Non-pigmented ciliary epithelial cell (primary cell): ENCODE measurements around the gene FRMD4B.
A peak's percentile ranks its signal among the peaks of the same experiment; 100 is the strongest.

Source experiments
- DNase-seq: peaks from one replicate; pipeline ENCODE4 v3.0.0-alpha.2; 2010; ENCODE audit warnings: low read depth

FRMD4B gene

DNA sequence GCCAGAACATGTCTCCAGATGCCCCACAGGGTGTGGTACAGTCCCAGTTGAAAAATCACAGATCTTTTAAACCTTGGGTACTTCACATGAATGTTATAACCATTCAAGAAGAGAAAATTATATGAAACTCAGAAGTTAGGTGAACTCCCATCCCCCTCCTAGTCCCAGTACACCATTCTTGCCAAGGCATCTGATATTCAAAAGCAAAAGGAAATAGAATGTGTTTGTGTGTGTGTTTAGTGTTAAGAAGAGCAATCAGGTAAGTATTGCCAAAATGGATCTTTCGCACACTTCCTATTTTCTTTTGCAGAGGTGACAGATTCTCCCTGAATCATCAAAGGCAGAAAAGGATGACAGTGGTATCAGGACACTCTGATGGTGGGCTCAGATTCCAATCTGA lies 219.4 kb downstream of the FRMD4B start:
- DNase-seq: no peak

DNA sequence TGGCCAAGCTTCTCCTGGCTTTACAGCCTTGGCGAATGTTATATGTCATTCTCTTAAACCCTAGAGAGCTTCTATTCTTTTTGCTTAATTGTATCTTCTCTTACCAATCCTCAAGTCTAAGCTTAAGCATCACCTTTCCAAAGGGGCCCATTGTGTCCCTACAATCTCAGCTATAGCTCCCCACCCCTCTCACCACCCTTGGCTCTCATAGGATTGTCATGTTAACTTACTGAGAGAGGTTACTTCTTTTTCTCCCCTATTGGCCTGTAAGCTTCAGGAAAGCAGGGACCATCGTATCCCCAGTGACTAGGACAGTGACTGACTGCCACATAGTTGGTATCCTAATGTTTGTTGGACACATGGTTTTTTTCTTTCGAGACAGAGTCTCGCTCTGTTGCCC lies 220.1 kb downstream of the FRMD4B start:
- DNase-seq: no peak

DNA sequence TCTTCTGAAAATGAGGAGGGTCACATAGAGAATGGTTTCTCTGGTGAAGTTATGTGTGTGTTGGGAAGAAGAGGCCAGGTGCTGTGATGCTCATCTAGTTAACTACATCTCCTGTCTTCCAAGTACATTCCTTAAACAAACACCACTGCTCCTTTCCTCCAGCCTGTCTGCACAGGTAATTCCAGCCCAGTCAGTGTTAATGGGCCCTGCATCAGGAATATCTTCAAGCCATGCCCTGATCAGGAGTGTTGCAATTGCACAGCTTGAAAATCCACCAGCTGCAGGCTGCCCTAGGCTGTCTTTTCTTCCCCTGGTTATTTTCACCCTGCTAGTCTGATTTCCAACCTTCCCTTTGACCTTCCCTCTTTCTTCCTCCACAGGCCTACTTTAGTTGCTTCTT lies 221.6 kb downstream of the FRMD4B start:
- DNase-seq: no peak

DNA sequence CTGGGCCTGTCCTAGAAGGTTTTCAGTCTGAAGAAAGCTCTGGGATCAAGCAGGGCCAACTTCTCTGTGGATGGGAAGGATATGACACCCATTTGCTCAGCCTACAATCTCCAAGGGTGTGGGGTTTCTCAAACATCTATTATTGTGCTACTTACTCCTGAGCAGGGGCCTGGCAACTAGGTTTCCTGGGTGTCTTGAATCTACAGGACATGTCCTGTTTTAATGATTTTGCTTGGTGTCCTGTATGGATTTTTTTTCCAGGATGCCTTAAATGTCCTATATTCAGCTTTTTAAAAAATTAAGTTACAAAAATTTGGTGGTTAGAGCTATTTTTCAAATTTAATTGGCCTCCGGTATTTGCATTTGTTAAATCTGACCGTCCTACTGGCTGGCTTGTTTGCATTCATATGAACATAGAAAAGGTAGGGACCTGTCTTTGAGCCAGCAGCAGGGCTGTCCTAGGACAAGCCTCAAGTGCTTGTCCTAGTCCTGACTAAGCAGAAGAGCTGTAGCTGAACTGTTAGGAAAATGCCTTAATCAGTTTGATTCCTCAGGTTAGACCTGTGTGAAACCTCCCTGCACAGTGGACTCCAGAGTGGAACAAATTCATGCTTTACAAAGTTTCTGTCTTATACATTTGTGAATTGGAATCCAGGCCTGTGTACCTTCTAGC lies 223.4 kb downstream of the FRMD4B start:
- no peak for DNase-seq

DNA sequence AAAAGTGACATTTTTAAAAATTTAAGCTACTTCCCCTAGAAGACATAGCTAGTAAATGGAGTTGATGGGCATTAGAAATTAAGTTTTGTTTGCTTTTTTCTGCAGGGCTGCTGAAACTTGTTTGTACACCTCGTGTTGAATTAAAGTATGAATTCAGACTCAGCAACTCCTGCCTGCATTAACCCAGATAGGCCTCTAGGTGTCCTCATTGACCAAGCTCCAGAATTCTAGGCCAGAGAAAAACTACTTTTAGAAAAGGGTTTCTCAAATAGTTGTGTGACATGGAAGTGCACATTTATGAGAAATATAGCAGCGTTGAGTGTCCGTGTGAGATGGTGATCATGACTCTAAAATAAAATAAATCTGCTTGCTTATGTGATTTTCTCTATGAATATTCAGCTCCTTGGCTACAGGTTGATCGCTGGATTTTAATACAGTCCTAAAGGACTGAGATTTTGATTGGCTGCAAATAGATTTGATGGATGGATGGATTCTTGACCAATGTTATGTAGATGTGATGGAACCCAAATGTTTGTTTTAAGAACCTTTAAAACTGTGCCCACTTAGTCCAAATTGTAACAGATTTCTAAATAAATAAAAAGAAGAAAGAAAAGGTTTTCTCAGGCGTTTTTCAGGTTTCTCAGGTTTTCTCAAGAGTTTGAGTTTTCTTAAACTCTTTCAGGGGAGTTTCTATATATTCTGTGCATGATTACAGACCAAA lies 224.1 kb downstream of the FRMD4B start:
- DNase-seq: no peak

DNA sequence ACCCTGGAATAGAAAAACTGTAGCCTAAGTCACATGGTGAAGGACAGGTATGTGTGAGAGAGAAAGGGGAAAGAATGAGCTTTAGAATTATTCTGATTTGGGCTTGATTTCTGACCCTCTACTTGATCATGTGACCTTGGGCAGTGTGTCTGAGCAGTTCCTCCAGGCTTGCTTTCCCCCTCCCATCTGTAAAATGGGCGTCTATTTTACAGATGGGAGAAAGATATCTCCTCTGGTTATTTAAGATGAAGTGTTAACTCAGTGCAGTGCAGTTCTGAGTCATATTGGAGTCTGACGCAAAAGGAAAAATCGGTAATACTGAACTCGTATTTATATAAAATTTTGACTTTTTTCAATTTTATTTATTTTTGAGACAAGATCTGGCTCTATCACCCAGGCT lies 225.4 kb downstream of the FRMD4B start:
- no peak for DNase-seq

DNA sequence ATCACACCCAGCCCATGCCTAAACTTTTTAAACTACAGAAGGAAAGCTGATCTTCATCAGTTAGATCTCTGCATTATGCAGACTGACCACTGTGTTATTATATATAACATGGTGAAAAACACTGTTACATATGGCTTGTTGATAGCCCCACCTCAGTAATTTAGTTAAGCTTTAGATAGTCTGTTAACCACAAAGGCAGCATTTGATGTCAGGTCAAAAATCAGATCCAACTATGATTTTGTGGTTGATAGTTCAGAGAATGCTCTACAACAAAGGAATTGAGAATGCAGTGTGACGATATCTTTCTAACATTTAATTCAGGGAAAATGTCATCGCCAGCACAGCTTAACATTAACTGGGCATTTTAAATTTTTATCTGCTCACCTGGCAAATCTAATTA lies 225.8 kb downstream of the FRMD4B start:
- no peak for DNase-seq

DNA sequence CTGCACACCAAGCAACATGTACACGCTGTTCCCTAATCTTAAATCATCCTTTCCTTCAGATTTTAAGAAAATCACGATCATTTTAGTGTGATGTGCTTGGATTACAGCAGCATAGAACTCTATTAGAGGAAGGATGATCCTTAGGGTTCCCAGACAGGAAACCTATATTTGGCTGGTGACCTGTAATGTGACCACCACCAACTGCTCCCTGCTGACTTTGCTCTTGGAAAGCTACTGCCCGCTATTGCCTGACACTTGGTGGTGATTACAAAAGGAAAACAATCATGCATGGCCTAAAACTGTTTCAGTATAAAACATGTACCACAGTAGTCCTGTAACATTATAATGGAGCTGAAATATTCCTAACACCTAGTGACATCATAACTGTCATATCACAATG lies 236.3 kb downstream of the FRMD4B start:
- no peak for DNase-seq

DNA sequence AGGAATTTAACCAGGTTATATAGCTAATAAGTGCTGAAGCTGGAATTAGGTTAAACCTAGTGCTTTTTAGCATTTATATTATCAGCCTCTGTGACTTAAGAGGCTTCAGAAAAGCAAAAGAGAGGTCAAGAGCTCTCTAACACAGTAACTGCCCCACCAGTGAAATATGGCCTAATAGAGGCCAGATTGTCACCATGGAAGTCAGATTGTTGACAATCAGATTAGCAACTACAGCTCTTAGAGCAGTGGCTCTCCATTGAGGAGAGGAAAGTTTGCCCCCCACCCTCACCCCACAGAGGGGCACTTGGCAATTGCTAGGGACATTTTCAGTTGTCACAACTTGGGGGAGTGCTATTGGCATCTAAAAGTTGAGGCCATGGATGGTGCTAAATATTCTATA lies 240.2 kb downstream of the FRMD4B start:
- no peak for DNase-seq

DNA sequence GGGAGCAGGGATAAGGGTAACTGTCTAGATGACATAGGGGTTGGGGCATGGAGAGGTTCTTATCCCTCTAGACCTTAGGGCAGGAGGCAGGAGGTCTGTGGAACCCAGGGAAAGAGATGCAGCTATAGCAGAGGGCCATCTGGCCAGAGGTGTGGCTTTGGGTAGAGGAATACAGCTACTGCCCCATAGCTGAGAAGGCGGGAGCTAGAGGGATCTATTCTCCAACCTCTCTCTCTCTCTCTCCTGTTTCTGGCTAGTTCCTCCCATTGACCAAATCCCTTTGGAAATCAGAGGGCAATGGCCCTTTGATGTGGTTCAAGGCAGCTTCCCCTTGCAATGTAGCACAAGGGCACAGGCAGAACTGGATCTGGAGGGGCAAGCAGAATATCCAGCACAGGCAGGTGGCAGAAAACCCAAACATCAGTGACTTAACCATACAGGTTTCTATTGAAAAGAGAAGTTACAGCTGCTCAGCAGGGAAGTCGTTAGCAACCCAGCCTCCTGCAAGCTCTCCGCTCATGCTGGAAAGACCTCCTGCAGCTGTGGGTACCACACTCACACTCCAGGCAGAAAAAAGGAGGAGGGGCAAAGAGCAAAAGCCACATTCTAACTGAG lies 241.2 kb downstream of the FRMD4B start:
- no peak for DNase-seq

DNA sequence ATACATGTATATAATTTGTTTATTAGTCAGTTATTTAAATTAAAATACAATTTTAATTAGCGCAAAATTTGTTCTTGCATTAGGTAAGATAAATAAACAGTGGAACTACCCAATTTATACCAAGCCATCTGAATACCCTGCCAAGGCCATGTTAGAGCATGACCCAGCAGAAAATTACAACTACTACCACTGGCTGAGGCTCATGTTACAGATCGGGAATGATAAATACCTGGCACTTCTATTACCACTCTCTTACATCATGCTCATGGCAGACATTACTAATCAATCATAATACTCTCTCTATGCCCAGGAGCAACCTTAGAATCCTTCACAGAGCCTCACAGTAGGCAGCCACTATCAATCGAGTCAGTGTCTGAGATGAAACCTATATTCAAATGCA lies 242.3 kb downstream of the FRMD4B start:
- no peak for DNase-seq

DNA sequence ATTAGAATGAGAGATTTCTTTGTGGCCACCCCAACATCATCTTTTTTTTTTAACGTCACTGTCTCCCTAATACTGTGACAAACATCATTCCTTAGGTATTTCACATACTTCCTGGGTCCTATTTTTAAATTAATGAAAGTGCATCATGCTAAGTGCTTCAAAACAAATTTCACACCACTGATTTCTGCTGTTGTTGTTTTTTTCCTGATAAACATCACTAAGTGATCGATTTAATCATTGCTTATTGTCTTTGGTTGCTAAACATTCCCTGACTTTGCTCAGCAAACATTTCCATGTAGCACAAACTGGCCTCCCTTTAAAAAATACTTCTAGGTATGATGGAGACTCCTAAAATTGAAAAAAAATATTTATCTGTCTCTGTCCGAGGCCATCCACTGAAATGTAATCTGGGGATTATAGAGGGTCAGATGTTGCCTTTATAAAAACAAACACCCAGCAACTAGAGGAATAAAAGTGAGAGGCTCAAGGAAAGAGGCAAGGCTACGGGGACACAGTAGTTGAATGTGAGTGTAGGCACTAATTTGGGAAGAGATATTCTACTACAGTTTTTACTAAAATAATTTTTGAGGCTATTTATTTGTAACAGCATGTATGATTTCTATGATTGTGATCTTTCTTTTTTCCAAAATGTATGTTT lies 243.0 kb downstream of the FRMD4B start:
- no peak for DNase-seq

DNA sequence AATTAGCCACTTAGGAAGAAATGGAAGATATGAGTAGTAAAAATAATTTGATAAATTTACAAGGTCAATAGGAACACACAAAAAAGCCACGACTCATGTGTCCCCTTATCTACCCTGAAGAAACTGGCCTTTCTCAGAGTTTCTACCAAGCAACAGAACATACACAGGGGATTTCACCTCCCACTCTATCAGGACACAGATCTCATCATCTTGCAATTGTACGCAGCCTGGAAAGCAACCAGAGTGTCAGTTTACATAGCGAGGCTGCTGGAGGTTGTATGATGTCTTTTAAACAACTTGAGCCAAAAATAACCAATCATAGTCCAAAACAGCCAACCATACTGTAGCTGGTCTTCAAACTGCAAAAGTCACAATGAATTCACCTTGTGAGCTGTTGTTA lies 243.8 kb downstream of the FRMD4B start:
- peak; percentile 11 for DNase-seq

DNA sequence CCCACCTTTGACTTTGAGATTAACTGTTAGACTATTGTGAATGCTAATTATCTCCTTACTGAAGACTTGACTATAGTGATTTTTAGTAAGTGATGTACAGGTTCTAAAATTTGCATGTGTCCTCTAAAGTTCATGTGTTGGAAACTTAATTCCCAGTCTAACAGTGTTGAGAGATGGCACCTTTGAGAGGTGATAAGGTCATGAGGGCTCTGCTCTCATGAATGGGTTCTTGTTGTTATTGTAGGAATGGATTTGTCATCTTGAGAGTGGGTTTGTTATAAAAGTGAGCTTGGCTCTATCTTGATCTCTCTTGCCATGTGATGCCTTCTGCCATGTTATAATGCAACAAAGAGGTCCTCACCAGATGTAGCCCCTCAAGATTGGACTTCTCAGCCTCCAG lies 244.6 kb downstream of the FRMD4B start:
- DNase-seq: no peak

DNA sequence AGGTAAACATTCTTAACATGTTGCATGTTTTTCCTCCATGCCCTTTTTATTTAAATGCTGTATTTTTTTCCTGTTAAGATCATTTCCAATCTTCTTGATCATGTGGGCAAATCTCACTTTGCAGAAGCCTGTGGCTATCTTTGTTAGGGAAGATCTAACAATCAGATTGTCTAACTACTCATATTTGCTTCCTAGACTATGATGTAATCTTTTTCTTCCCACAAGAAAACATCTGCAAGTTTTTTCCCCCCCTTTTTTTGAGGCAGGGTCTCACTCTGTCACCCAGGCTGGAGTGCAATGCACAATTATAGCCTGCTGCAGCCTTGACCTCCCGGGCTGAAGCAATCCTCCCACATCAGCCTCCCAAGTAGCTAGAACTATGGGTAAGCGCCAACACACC lies 248.5 kb downstream of the FRMD4B start:
- DNase-seq: no peak

DNA sequence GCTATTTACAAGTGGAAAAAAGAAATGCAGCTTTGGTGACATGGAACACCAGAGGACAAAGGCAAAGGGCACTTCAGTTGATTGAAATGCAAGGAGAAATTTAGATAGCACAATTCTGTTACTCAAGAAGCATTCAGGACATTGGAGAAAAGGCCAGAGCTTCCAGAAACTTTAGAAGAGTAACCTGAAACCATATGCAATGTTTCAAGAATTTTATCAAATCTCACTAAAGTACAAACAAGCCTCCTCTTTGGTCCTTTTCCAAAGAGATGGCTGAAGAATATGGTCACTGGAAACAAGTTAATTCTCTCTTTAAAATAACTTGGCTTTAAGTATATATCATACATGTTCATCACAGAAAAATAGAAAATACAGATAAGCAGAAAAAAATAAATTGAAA lies 248.9 kb downstream of the FRMD4B start:
- peak; percentile 8 for DNase-seq

DNA sequence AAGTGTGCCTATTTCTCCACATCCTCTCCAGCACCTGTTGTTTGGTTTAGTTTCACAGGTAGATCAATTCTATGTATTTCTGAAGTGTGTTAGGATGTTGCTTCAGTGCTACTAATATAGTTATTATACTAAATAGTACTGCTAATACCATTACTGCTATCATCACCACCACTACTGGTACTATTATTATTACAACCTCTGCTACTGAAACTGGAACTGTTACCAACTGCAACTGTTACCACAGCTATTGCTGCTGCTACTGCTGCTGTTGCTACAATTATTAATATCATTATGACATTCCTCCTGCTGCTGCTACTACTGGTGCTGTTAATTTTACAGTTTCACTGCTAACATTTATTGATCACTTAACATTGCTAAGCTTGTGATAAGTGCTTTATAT lies 255.2 kb downstream of the FRMD4B start:
- no peak for DNase-seq

DNA sequence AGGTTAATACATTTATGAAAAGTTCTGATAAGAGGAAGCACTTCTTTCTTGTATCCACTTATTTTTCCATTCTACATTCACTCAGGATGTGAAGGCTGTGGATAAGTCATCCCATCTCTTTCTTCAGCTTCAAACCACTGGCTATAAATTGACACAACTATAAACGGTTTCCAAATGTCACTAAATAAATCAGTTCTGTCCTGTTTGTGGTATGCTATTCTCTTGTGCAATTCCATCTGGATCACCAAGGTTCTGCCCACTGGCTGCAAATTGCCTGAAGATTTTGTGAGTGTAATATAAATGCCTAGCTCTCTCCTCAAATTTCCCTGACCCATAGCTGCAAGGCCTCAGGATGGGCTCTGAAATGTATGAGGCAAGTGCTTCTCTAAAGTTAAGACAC lies 256.4 kb downstream of the FRMD4B start:
- DNase-seq: no peak

DNA sequence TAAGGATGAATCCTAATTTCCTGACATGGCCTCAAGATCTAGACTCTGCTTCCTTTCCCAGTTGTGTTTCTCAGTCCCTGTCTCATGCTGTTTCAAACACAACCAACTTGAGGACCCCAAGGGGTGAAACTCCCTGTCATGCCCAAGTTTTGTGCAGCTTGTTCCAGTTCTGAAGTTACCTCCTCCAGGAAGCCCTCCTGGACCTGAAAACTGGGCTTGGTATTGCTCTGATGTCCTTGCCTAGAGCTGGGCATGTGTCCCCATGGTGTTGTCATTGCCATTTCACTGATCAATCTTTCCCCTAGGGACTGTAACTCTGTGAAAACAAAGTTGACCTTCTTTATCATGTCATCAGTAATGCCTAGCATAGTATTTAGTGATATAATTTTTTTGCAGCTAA lies 257.4 kb downstream of the FRMD4B start:
- DNase-seq: no peak

DNA sequence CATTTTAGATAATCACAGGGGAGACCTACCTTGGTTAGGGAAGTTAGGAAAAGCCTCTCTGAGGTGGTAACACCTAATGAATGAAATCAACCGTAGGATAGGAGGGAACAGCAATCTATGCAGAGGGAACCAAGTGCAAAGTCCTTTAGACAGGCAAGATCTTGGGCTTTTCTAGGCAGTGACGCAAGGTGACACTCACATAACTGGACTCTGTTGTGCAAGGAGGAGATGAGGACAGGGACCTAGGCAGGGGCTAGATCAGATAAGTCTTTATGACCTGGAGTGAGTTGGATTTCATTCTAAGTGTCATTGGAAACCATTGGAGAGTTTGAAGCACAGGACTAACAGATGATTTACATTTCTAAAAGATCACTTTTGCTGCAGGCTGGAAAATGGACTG lies 258.9 kb downstream of the FRMD4B start:
- no peak for DNase-seq

DNA sequence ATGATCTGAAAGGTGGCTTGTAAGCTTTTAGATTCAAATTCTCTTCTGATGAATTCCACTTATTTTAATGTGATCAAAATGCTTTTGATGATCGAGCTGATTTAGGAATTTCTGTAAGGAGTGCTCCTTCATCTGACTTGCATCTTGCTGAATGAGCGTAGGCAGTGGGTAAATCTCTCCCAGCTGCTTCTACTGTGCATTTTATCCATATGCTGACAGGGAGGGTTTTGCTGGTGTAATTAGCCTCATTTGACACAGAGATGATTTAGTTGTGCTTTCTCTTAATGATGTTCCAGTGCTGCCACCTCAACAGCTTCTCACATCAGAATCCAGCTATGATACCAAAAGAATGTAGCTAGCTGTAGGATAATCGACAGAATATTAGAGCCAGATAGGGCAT lies 259.7 kb downstream of the FRMD4B start:
- DNase-seq: no peak

DNA sequence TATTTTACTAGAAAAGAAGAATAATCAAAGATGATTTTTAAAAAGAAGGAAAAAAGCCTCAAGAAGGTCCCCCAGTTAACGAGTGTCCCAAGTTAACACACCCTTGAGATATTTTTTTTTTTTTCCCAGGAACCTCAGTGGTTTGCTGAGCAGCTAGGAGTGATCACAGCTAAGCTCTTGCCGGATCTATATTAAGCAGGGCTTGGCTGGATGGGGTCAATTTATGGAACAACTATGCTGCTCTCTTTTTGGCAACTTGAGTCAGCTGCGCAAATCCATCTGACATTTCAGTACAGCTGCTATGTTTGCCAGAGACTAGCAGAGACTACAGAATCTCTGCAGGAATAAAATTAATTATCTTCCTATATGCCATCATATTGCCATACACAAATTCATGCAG lies 263.5 kb downstream of the FRMD4B start, which contains the start of gene LMOD3:
Gene LMOD3 (minus strand): TSS at position 193 of the 400 bp plus-strand sequence. CDS start 209 bp downstream, outside the sequence.
- no peak for DNase-seq

DNA sequence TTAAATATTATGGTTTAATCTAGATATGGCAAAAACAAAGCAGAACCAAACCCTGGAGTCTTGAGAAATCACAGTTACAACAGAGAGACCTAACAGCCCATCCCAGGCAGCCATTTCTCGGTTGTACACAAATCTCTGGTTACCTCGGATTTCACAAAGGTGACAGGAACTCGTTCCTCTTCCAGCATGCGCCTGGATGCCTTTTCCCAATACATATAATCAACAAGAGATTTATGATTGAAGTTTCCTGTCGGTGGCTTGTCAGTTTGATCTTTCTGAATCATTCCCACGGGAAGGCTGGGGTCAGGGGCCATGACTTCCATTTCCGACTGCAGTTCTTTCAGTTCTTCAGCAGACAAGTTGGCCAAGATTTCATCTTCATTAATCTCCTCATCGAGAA lies 263.9 kb downstream of the FRMD4B start:
- DNase-seq: no peak
